Left lung (tissue), 10 donors: ENCODE measurements around the gene ENAM. TPM values are rescaled to one million over a fixed set of nuclear protein-coding genes. Genes with fewer than 3 reads are reported as not detected.
"Not testable (repeated sequence)": the region's sequence is repeated elsewhere in the genome, so short reads cannot be mapped to it uniquely, and the experiment has no call there.

Experiments used
- ATAC-seq: fragments of 200-7000 bp; cut with Tn5 transposase; one replicate; pipeline ENCODE4 v1.9.1; 2020; ENCODE audit warnings: moderate library complexity
- DNase-seq, 4 donors: peaks; one replicate each; pipeline ENCODE4 v3.0.0-alpha.2; 2013 to 2020
- H3K27ac ChIP-seq, 2 donors: fragments of 200-600 bp; sonication (generic) in 1 of 2; one replicate each; pipeline versions ENCODE4 v1.5.0 to v1.8.0; 2020 to 2021
- H3K27me3 ChIP-seq, 2 donors: fragments of 200-600 bp; sonication (generic) in 1 of 2; one replicate each; pipeline versions ENCODE4 v1.5.0 to v1.8.0; 2020 to 2021
- H3K36me3 ChIP-seq, 2 donors: fragments of 200-600 bp; sonication (generic) in 1 of 2; one replicate each; pipeline versions ENCODE4 v1.5.0 to v1.8.0; 2020 to 2021
- H3K4me1 ChIP-seq, 2 donors: fragments of 200-600 bp; one replicate each; pipeline ENCODE4 v1.8.0; 2021
- H3K4me3 ChIP-seq, 2 donors: fragments of 200-600 bp; sonication (generic) in 1 of 2; one replicate each; pipeline versions ENCODE4 v1.5.0 to v1.8.0; 2020 to 2021; ENCODE audit warnings: mild to moderate bottlenecking in 1 of 2
- H3K9me3 ChIP-seq, 2 donors: fragments of 200-600 bp; sonication (generic) in 1 of 2; one replicate each; pipeline versions ENCODE4 v1.5.0 to v1.8.0; 2020 to 2021
- intact Hi-C, 2 donors: fragments of 100-400 bp; cut with DNase I; formaldehyde crosslinking; loops; one replicate each; pipeline versions ENCODE4 v1.11.2 to v1.14.2; 2022
- polyA plus RNA-seq, 6 donors: library from polyadenylated mRNA; unstranded; fragments of 120-200 nt; gene quantifications; one replicate each; pipeline ENCODE4 v1.2.1, GENCODE V29; 2013; ENCODE audit not compliant: insufficient read length in 6 of 6
- total RNA-seq, 2 donors: library from RNA; stranded (reverse); fragmentation: NEBNext Ultra II Directional; extraction: Animal tissue kit (Norgen Biotek cat#: 25700); gene quantifications; one replicate each; pipeline ENCODE4 v1.2.1, GENCODE V29; 2021
- TF ChIP-seq, protein P1 (sequence below), 2 donors: fragments of 200-600 bp; sonication (generic) in 1 of 2; IDR thresholded peaks; one replicate each; pipeline versions ENCODE4 v1.5.0 to v1.8.0; 2021; ENCODE audit warnings: antibody characterized with exemption in 2 of 2
- donor health status: DM: no; HTN: yes; CAD: no.
- donor health status: DM: no; HTN: no; CAD: no.

Gene ENAM
- total and polyA plus RNA-seq, 8 donors, result 0.14 to 0.84 (median 0.42) TPM

- Histone ChIP-seq H3K4me3 (no peak overlapping the region), H3K9me3 (no peaks in the 10 kb centered on the region), H3K4me1 (no peaks in the 10 kb centered on the region), H3K27me3 (no peaks in the 10 kb centered on the region), H3K27ac (no peak overlapping the region), H3K36me3 (no peaks in the 10 kb centered on the region)
- ATAC-seq, result no peak
- no peak for DNase-seq
- TF ChIP-seq, protein P1, sequence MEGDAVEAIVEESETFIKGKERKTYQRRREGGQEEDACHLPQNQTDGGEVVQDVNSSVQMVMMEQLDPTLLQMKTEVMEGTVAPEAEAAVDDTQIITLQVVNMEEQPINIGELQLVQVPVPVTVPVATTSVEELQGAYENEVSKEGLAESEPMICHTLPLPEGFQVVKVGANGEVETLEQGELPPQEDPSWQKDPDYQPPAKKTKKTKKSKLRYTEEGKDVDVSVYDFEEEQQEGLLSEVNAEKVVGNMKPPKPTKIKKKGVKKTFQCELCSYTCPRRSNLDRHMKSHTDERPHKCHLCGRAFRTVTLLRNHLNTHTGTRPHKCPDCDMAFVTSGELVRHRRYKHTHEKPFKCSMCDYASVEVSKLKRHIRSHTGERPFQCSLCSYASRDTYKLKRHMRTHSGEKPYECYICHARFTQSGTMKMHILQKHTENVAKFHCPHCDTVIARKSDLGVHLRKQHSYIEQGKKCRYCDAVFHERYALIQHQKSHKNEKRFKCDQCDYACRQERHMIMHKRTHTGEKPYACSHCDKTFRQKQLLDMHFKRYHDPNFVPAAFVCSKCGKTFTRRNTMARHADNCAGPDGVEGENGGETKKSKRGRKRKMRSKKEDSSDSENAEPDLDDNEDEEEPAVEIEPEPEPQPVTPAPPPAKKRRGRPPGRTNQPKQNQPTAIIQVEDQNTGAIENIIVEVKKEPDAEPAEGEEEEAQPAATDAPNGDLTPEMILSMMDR (IDR thresholded peaks at IDR 0.05), result no peak
- intact Hi-C loops, result no loop called here
Observed at GRCh38 chr4:70676554-70677090, 48.1 kb downstream of the ENAM start.

- Histone ChIP-seq H3K4me1 (no peaks in the 10 kb centered on the region), H3K9me3 (no peaks in the 10 kb centered on the region), H3K27me3 (no peaks in the 10 kb centered on the region), H3K4me3 (no peak overlapping the region), H3K36me3 (no peaks in the 10 kb centered on the region), H3K27ac (no peak overlapping the region)
- TF ChIP-seq, protein P1 (IDR thresholded peaks at IDR 0.05), result no peak
- ATAC-seq (no peak), DNase-seq (no peak)
- intact Hi-C loops, result no loop called here
Observed at GRCh38 chr4:70678383-70678999, 49.9 kb downstream of the ENAM start.

DNA sequence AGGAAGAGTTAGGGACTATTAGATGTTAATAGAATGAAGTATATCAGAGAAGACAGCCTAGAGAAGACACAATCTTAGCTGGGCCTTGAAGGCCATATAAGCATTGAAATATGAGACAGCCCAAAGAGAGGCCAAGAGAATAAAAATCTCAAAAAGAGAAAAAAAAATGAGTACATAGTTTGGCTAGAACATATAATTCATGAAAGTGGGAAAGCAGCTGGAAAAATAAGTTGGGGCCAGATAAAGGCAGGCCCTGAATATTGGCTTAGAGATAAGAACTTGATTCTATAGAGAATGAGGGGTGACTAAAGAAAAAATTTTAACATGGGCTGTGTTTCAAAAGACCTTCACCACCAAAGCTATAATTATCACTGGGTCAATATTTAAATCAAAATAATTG, 52.4 kb downstream of the ENAM start:
- Histone ChIP-seq H3K27me3 (no peaks in the 10 kb centered on the region), H3K36me3 (no peaks in the 10 kb centered on the region), H3K9me3 (no peaks in the 10 kb centered on the region), H3K4me3 (no peak overlapping the region), H3K4me1 (no peaks in the 10 kb centered on the region), H3K27ac (no peak overlapping the region)
- DNase-seq (peak in 2 of 4 donors; percentile 50 to 60), ATAC-seq (no peak)
- intact Hi-C loops, result no loop called here
- TF ChIP-seq, protein P1 (IDR thresholded peaks at IDR 0.05), result no peak

DNA sequence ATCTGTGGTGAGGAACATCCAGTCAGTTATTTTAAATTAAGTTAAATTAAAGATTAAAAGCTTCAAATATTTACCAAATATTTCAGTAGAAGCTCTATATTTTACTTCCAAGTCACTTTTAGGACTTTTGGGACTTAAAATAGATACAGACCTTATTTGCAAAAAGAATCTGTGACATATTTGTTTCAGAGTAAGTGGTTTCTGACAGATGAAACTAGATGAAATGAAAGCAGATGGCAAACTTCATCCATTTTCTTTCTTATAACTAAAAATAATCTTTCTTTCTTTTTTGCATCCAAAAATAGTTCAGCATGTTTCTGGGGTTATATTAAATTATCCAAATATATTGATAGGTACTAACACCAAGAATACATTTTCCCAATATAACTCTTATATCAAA, 53.2 kb downstream of the ENAM start:
- DNase-seq (no peak), ATAC-seq (no peak)
- Histone ChIP-seq H3K9me3 (no peaks in the 10 kb centered on the region), H3K4me1 (no peaks in the 10 kb centered on the region), H3K27me3 (no peaks in the 10 kb centered on the region), H3K36me3 (no peaks in the 10 kb centered on the region), H3K4me3 (no peak overlapping the region), H3K27ac (no peak overlapping the region)
- TF ChIP-seq, protein P1 (IDR thresholded peaks at IDR 0.05), result no peak
- intact Hi-C loops, result no loop called here

DNA sequence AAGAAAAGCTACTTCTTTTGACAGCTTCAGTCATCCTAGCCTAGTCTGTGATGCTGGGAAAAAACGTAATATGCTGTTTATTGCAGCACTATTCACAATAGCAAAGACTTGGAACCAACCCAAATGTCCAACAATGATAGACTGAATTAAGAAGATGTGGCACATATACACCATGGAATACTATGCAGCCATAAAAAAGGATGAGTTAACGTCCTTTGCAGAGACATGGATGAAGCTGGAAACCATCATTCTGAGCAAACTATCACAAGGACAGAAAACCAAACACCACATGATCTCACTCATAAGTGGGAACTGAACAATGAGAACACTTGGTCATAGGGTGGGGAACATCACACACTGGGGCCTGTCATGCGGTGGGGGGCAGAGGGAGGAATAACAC, 53.6 kb downstream of the ENAM start:
- DNase-seq, H3K36me3 ChIP-seq, H3K27ac ChIP-seq, intact Hi-C loops, ATAC-seq, H3K4me3 ChIP-seq, H3K4me1 ChIP-seq, H3K9me3 ChIP-seq, H3K27me3 ChIP-seq: not testable (repeated sequence)

- Histone ChIP-seq H3K36me3 (peaks cover 0 to 4% of the 10 kb centered on the region in 2 donors), H3K4me1 (peaks cover 10 to 41% of the 10 kb centered on the region in 2 donors), H3K9me3 (no peaks in the 10 kb centered on the region), H3K4me3 (peak overlapping the region; percentile 89 to 94), H3K27ac (peak overlapping the region; percentile 94 to 95), H3K27me3 (no peaks in the 10 kb centered on the region)
- peak; percentile 6 for ATAC-seq
- intact Hi-C loops, result no loop called here
- DNase-seq, result peak in 1 of 4 donors; percentile 43
- TF ChIP-seq, protein P1 (IDR thresholded peaks at IDR 0.05), result no peak
Observed at GRCh38 chr4:70687392-70687791, 58.8 kb downstream of the ENAM start.
